ENCODE measurements around the gene HEXIM2.

Gene HEXIM2

GRCh38 chr17:45155483-45155882 is 6.2 kb upstream of the HEXIM2 start:
- Histone ChIP-seq H3K4me1 (peaks cover 32% of the 10 kb centered on the region), H3K36me3 (replicated peaks) (peaks cover 11% of the 10 kb centered on the region), H3K4me3 (no peak overlapping the region), H3K27me3 (ENCODE audit: low read depth) (no peaks in the 10 kb centered on the region), H3K9me3 (no peaks in the 10 kb centered on the region)
- no peak for DNase-seq (ENCODE audit: low spot score in 2 of 2)
- in situ Hi-C loops (cut with MboI; ENCODE audit: low sequenced_read_pairs) = no loop called here

- Histone ChIP-seq H3K4me3 (no peak overlapping the region), H3K36me3 (replicated peaks) (peaks cover 14% of the 10 kb centered on the region), H3K4me1 (peaks cover 27% of the 10 kb centered on the region), H3K27me3 (ENCODE audit: low read depth) (no peaks in the 10 kb centered on the region), H3K9me3 (no peaks in the 10 kb centered on the region)
- no peak for DNase-seq (ENCODE audit: low spot score in 2 of 2)
- in situ Hi-C loops (cut with MboI; ENCODE audit: low sequenced_read_pairs) = no loop called here
Measured at GRCh38 chr17:45156242-45156641, 5.4 kb upstream of the HEXIM2 start.

- Histone ChIP-seq H3K27me3 (ENCODE audit: low read depth) (no peaks in the 10 kb centered on the region), H3K9me3 (no peaks in the 10 kb centered on the region), H3K36me3 (replicated peaks) (peaks cover 14% of the 10 kb centered on the region), H3K4me1 (peaks cover 26% of the 10 kb centered on the region), H3K4me3 (peak overlapping the region; percentile 99)
- DNase-seq (ENCODE audit: low spot score in 2 of 2) = peak; percentile 40 to 78
- in situ Hi-C loops (cut with MboI; ENCODE audit: low sequenced_read_pairs) = no loop called here
Measured at GRCh38 chr17:45160447-45161287, 1.0 kb upstream of the HEXIM2 start.

GRCh38 chr17:45162025-45162687 is 481 bp downstream of the HEXIM2 start:
- DNase-seq (ENCODE audit: low spot score in 2 of 2) = no peak
- Histone ChIP-seq H3K4me3 (peak overlapping the region; percentile 99), H3K4me1 (peaks cover 26% of the 10 kb centered on the region), H3K27me3 (ENCODE audit: low read depth) (no peaks in the 10 kb centered on the region), H3K9me3 (no peaks in the 10 kb centered on the region), H3K36me3 (replicated peaks) (peaks cover 14% of the 10 kb centered on the region)
- in situ Hi-C loops (cut with MboI; ENCODE audit: low sequenced_read_pairs) = no loop called here

GRCh38 chr17:45164734-45165269 is 3.1 kb downstream of the HEXIM2 start:
- in situ Hi-C loops (cut with MboI; ENCODE audit: low sequenced_read_pairs) = no loop called here
- Histone ChIP-seq H3K36me3 (replicated peaks) (peaks cover 6% of the 10 kb centered on the region; the same call in 1 of the 2 replicates), H3K4me1 (peaks cover 10% of the 10 kb centered on the region), H3K9me3 (no peaks in the 10 kb centered on the region), H3K27me3 (ENCODE audit: low read depth) (no peaks in the 10 kb centered on the region), H3K4me3 (no peak overlapping the region)
- no peak for DNase-seq (ENCODE audit: low spot score in 2 of 2)

- DNase-seq (ENCODE audit: low spot score in 2 of 2) = no peak
- in situ Hi-C loops (cut with MboI; ENCODE audit: low sequenced_read_pairs) = no loop called here
- Histone ChIP-seq H3K4me1 (peaks cover 15% of the 10 kb centered on the region), H3K4me3 (no peak overlapping the region), H3K36me3 (replicated peaks) (no peaks in the 10 kb centered on the region), H3K9me3 (no peaks in the 10 kb centered on the region), H3K27me3 (ENCODE audit: low read depth) (no peaks in the 10 kb centered on the region)
Measured at GRCh38 chr17:45168991-45169752, 7.5 kb downstream of the HEXIM2 start.

GRCh38 chr17:45170280-45170930 is 8.7 kb downstream of the HEXIM2 start:
- H3K4me1 ChIP-seq = peaks cover 15% of the 10 kb centered on the region
- no peak for DNase-seq (ENCODE audit: low spot score in 2 of 2)
- no peaks in the 10 kb centered on the region for H3K27me3 ChIP-seq (ENCODE audit: low read depth)
- in situ Hi-C loops (cut with MboI; ENCODE audit: low sequenced_read_pairs) = no loop called here
- no peaks in the 10 kb centered on the region for H3K9me3 ChIP-seq
- no peak overlapping the region for H3K4me3 ChIP-seq
- H3K36me3 ChIP-seq (replicated peaks) = no peaks in the 10 kb centered on the region

GRCh38 chr17:45170931-45171337 is 9.3 kb downstream of the HEXIM2 start:
- no peak for DNase-seq (ENCODE audit: low spot score in 2 of 2)
- Histone ChIP-seq H3K36me3 (replicated peaks) (no peaks in the 10 kb centered on the region), H3K27me3 (ENCODE audit: low read depth) (no peaks in the 10 kb centered on the region), H3K9me3 (no peaks in the 10 kb centered on the region), H3K4me3 (no peak overlapping the region), H3K4me1 (peaks cover 15% of the 10 kb centered on the region)
- in situ Hi-C loops (cut with MboI; ENCODE audit: low sequenced_read_pairs) = no loop called here

- in situ Hi-C loops (cut with MboI; ENCODE audit: low sequenced_read_pairs) = no loop called here
Measured at GRCh38 chr17:45171338-45172231, 9.9 kb downstream of the HEXIM2 start.

GRCh38 chr17:45172232-45172540 is 10.5 kb downstream of the HEXIM2 start:
- H3K4me3 ChIP-seq = no peak overlapping the region

More at GRCh38 chr17:45171338-45172231, 9.9 kb downstream of the HEXIM2 start:
- peak in 1 of 2 experiments; percentile 55 for DNase-seq (ENCODE audit: low spot score in 2 of 2)
- Histone ChIP-seq H3K4me1 (peaks cover 15% of the 10 kb centered on the region), H3K4me3 (no peak overlapping the region), H3K9me3 (no peaks in the 10 kb centered on the region), H3K36me3 (replicated peaks) (no peaks in the 10 kb centered on the region), H3K27me3 (ENCODE audit: low read depth) (no peaks in the 10 kb centered on the region)

GRCh38 chr17:45172541-45173286 is 11.0 kb downstream of the HEXIM2 start:
- DNase-seq (ENCODE audit: low spot score in 2 of 2) = peak in 1 of 2 experiments; percentile 36
- H3K27me3 ChIP-seq (ENCODE audit: low read depth) = no peaks in the 10 kb centered on the region
- H3K36me3 ChIP-seq (replicated peaks) = no peaks in the 10 kb centered on the region
- H3K9me3 ChIP-seq = no peaks in the 10 kb centered on the region
- H3K4me1 ChIP-seq = peaks cover 15% of the 10 kb centered on the region
- in situ Hi-C loops (cut with MboI; ENCODE audit: low sequenced_read_pairs) = no loop called here
- H3K4me3 ChIP-seq = no peak overlapping the region

More at GRCh38 chr17:45172232-45172540, 10.5 kb downstream of the HEXIM2 start:
- no peak for DNase-seq (ENCODE audit: low spot score in 2 of 2)
- in situ Hi-C loops (cut with MboI; ENCODE audit: low sequenced_read_pairs) = no loop called here
- Histone ChIP-seq H3K27me3 (ENCODE audit: low read depth) (no peaks in the 10 kb centered on the region), H3K9me3 (no peaks in the 10 kb centered on the region), H3K36me3 (replicated peaks) (no peaks in the 10 kb centered on the region), H3K4me1 (peaks cover 15% of the 10 kb centered on the region)

GRCh38 chr17:45175759-45176115 is 14.1 kb downstream of the HEXIM2 start:
- no peak for DNase-seq (ENCODE audit: low spot score in 2 of 2)
- in situ Hi-C loops (cut with MboI; ENCODE audit: low sequenced_read_pairs) = no loop called here
- no peaks in the 10 kb centered on the region for H3K36me3 ChIP-seq (replicated peaks)
- H3K27me3 ChIP-seq (ENCODE audit: low read depth) = no peaks in the 10 kb centered on the region
- H3K4me1 ChIP-seq = peaks cover 15% of the 10 kb centered on the region
- no peaks in the 10 kb centered on the region for H3K9me3 ChIP-seq
- H3K4me3 ChIP-seq = no peak overlapping the region

All from HAP-1 (cell line).